Left forelimb (tissue), 1 donor: ENCODE results near the gene DTNB.
"Not testable (repeated sequence)": the region's sequence is repeated elsewhere in the genome, so short reads cannot be mapped to it uniquely, and the experiment has no call there.

Experiments
- DNase-seq: peaks from one replicate; pipeline ENCODE4 v3.0.0-alpha.2; 2018; ENCODE audit warnings: low spot score

DTNB gene

GRCh38 chr2:25632396-25632795 lies 41.0 kb downstream of the DTNB start:
- no peak for DNase-seq

GRCh38 chr2:25624635-25625034 lies 48.7 kb downstream of the DTNB start:
- DNase-seq, result no peak

DNA sequence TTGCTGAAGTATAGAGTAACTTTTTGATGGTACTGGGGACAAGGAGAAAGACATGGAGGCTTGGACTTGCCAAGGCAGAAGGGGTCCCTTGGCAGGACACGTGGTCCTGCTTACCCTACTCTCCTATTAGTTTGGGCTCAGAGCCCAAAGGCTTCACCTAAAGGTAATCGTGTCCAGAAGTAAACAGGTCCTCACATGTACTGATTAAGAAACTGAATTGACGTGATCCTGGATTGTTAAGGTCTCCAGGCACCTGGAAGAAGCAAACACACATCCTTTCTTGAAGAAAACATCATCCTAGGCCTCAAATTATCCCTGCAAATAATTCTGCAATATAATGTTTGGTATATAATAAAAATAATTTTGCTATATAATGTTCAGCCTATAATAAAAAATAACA lies 50.0 kb downstream of the DTNB start:
- DNase-seq, result no peak

DNA sequence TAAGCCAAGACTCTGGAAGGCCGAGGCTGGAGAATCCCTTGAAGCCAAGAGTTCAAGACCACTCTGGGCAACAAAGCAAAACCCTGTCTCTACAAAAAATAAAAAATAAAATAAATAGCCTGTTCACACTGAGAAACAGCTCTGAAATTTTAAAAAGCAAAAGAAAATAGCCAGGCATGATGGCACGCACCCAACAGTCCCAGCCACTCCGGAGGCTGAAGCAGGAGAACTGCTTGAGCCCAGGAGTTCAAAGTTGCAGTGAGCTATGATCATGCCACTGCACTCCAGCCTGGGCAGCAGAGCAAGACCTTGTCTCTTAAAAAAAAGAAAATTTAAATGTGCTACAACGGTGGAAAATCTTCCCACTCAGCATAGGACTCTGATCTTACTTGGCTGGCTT lies 52.7 kb downstream of the DTNB start:
- DNase-seq, result no peak

GRCh38 chr2:25620077-25620476 lies 53.3 kb downstream of the DTNB start:
- no peak for DNase-seq

DNA sequence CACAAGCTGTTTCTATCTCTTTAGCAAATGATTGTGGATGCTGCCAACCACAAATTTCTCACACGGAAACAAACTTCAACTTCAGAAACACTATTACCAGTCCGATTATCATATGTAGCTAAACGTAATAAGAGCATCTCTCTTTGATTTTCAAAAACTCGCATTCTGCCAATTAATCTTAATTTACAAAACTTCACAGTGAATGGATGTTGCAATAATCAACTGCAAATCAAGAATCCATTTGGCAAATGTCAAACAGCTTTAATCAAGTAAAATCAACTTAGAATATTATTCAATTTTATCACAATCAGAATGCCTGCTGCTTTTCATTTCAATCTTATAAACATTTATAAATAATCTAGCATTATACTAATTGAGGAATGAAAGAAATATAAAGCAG lies 54.2 kb downstream of the DTNB start:
- no peak for DNase-seq

- no peak for DNase-seq
These were observed 54.7 kb downstream of the DTNB start for GRCh38 chr2:25618676-25619075.

DNA sequence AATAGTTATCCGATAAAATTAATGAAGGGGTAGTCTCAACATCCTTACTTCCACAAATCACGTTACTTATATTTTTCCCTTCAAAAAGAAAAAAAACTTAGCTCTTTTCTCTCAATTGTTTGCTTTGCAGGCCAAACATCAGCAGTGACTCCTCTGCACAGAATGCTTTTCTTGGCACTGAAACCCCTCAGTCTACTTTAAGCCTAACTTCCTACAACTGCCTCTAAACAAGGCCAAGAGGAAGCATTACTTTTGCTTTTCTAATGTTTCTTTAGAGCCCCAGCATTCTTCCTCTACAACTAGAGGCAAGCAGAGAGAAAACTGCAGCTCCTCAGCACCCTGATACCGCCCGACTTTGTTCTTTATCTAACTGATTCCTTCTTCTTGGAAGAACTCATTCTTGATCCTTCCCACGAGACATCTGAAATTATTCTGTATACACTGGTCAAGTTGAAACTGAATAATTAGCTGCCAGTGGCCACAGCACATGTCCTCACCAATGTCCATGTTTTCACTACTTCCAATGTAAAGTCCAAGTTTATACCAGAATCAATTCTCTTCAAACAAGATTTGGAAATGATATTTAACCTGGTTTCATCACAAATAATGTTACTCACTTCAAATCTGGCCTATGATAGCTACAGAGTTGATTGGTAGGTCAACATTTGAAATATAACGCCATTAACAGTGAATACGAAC lies 55.3 kb downstream of the DTNB start:
- no peak for DNase-seq

DNA sequence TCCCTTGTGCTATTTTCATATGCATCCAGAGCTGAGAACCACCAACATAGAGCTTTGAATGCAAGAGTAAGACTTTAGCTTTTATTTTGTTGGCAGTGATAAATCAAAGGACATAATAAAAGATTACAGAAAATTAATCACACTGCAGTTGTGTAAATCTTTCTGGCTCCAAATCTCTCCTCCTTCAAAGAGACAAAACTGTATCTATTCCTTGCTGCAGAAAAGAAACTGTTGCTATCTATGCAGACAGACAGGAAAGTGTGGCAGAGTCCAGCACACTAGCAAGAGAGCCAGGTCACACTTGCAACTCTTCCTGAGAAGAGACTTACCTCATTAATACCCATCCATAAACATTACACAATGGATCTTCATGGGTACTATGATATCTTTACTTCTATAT lies 57.5 kb downstream of the DTNB start:
- DNase-seq, result no peak

DNA sequence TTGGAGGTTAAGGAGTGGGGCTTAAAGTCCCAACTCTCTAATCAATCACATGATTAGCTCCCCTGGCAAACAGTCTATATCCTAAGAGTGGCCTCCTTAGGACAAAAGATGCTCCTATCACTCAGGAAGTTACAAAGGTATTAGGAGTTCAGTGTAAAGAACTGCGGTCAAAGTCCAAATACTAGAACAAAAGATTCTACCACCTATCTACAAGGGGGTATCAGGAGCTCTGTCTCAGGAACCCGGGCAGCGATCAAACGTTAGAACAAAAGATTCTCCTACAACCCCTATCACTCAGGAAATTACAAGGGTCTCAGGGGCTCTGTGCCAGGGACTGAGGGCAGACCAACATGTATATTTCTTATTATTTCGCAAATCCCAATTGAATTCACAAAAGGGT lies 58.0 kb downstream of the DTNB start:
- DNase-seq, result no peak

GRCh38 chr2:25614711-25615110 lies 58.7 kb downstream of the DTNB start:
- no peak for DNase-seq

- DNase-seq, result no peak
These were observed 64.7 kb downstream of the DTNB start for GRCh38 chr2:25608718-25609117.

DNA sequence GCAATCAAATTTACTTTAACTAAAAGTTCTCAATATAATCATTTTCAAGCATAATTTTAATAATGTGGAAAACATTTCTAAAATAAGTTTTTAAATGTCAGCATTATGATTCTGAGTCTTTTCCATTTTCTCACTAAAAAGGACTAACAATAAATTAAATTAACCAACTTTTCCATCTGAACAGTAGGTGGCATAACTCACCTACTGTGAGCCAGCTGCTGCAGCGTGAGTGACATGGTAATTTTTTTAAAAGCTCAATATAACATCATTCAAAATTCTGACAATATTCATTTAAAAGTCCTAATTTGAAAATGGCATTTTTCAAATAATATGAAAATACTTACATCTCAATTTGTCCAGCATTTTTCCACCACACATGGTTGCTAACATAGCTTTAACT lies 66.5 kb downstream of the DTNB start:
- no peak for DNase-seq

- DNase-seq, result no peak
These were observed 71.0 kb downstream of the DTNB start for GRCh38 chr2:25602333-25602723.

- DNase-seq, result not testable (repeated sequence)
These were observed 71.6 kb downstream of the DTNB start for GRCh38 chr2:25601711-25602332.

DNA sequence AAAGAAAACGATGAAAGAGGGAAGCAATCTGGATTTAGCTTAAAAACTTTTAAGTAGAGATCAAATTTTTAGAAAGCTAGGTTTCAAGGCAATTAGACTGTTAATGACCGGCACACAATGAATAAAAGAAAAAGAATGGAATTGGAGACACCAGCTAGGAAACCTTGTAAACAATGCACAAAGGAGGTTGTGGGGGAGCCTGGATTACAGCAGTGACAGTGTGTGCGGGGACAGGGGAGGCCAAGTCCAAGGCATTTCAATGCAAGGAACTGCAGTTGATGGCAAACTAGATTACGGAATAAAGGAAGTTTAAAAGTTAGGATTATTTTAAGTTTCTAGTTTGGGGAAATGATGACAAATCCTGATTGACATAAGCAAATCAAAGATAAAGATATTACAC lies 74.5 kb downstream of the DTNB start:
- no peak for DNase-seq

DNA sequence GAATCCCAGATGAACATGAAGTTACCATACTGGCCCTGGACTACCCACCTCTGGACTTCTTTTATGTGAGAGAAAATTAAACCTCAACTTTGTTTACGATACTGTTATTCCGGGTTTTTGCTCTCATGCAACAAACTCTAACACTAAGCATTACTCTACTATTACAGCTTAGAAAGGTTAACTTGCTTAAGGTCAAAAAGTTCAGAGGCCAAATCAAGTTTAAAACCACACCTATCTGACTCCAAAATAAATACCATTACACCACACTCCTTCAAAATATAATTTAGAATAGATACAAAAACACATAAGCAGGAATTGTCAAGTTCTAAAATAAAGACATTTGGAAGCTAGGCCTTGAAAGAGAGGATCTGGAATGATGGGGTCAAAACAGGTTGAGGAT lies 75.0 kb downstream of the DTNB start:
- DNase-seq, result no peak

DNA sequence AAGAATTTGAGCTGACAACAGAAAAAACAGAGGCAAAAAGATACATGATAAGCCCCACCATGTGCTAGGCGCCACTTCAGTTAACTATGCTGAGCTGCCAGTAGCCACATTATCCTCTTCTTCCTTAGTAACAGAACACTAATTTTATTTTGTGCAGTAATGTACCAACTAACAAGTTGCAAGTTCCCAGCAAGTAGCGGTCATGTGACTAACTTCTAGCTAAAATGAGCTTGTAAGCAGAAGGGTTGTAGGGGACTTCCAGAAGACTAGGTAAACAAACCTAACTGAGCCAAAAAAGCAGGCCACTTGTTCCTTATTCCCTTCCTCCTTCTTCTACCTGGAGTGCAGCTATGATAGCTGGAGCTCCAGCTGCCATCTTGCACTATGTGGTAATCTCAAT lies 75.5 kb downstream of the DTNB start:
- DNase-seq, result no peak

- no peak for DNase-seq
These were observed 76.7 kb downstream of the DTNB start for GRCh38 chr2:25596516-25597244.

DNA sequence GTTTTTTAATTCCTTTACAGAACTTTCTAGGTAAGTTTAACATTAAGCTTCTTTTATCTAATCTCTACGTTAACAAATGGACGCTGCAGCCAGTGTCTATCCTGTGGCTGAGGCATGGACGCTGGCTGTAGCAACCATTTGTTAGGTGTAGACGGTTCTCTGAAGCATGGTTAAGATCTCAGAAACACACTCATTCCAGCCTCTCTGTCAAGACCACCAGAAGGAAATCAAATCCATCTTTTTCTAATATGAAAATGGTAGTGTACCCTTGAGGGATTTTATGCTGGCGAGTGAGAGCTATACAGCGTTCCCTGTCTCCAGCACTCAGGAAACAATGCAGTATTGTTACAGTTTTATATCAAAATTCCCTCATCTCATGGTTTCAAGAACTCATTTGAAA lies 78.0 kb downstream of the DTNB start:
- DNase-seq, result no peak

- no peak for DNase-seq
These were observed 78.4 kb downstream of the DTNB start for GRCh38 chr2:25594991-25595390.

GRCh38 chr2:25592766-25593292 lies 80.5 kb downstream of the DTNB start:
- no peak for DNase-seq

DNA sequence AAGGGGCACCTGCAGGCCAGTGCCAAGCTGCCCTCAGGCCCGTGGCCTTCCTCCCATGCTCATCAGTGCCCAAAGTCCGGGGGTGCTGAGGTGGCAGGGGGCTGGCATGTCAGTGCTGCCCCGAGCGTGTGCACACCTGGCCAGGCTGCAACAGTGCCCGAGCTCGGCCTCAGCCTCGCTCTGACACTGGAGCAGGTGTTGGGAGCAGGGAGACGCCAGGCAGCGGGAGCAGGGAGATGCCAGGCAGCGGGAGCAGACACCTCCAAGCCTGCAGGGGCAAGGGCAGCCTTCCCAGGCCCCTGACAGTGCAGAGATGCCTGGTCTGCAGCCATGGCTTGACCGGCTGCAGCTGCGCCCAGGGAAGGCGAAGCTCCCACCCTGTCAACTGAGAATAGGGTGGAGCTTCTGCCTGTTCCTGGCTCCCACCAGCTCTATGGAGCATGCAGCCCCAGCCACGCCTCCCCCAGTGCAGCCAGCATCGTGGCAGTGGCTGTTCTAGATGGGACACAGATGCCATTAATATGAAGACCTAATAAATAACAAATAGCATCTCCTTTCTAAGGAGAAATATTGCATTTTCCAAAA lies 82.4 kb downstream of the DTNB start:
- DNase-seq, result no peak
